Measurements from ENCODE around the gene RASGRP3. TPM values are rescaled to one million over a fixed set of nuclear protein-coding genes. Genes with fewer than 3 reads are reported as not detected.
A peak's percentile ranks its signal among the peaks of the same experiment; 100 is the strongest.

The RASGRP3 gene
- total and polyA plus RNA-seq, 9 of the 15 experiments (the other 6 are each of a cell fraction or from before 2014, with no cell fraction given) = 0.18 to 1.7 (median 1.2) TPM

DNA sequence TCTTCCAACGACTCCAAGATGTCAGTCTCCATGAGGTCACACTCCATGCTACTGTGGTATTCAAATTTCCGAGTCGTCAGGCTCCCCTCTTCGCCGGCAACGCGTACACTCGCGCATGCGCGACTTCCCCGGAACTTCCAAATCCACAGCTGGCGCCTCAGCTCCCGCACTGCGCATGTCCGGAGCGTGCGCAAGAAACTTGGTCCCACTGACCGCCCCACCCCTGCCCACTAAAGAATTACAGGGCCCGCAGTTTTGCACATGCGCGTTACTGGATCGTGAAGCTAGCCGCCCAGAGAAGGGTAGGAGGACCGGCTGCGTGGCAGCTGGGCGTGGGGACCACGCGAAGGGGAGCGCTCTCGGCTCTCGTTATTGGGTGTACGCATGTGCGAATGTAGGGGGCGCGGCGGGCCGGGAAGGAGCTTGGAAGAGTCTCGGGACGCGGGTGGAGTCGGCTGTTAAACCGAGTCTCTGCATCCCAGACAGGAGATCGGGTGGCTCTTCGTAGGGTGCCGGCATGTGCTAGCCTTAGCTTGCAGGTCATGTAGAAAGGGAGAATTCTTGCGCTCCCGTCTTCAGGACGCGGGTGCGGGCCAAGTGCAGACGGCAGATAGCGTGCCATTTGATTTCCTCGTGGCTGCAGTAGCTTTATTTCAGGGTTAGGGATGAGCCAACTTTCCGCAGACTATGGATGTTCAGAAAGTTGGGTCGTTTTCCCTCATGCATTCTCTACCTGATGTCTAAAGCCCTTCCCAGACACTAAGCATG, 122.9 kb downstream of the RASGRP3 start, which contains the start of gene FAM98A (continued):
- TF ChIP-seq, protein P1, sequence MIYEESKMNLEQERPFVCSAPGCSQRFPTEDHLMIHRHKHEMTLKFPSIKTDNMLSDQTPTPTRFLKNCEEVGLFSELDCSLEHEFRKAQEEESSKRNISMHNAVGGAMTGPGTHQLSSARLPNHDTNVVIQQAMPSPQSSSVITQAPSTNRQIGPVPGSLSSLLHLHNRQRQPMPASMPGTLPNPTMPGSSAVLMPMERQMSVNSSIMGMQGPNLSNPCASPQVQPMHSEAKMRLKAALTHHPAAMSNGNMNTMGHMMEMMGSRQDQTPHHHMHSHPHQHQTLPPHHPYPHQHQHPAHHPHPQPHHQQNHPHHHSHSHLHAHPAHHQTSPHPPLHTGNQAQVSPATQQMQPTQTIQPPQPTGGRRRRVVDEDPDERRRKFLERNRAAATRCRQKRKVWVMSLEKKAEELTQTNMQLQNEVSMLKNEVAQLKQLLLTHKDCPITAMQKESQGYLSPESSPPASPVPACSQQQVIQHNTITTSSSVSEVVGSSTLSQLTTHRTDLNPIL (CRISPR knock-in tag; IDR thresholded peaks at IDR 0.05) = no peak
- no peak for TF ChIP-seq TSC22D4 (tag; IDR thresholded peaks at IDR 0.05)
- TF ChIP-seq POU5F1 (IDR thresholded peaks at IDR 0.05; ENCODE audit: borderline replicate concordance, low read depth, low read length, partially characterized antibody) = peak; percentile 78
- TF ChIP-seq DDX20 (tag; IDR thresholded peaks at IDR 0.05; ENCODE audit: low read depth) = no peak
- TF ChIP-seq ZNF134 (CRISPR knock-in tag; conservative IDR thresholded peaks at IDR 0.05) = no peak
- TF ChIP-seq FOXM1 (IDR thresholded peaks at IDR 0.05; ENCODE audit: low read depth) = no peak
- TF ChIP-seq FOXM1 (CRISPR knock-in tag; IDR thresholded peaks at IDR 0.05; ENCODE audit: low read depth) = 0 out of 2 replicates have a peak, but pooled peaks have one; percentile 25
- TF ChIP-seq, protein P2, sequence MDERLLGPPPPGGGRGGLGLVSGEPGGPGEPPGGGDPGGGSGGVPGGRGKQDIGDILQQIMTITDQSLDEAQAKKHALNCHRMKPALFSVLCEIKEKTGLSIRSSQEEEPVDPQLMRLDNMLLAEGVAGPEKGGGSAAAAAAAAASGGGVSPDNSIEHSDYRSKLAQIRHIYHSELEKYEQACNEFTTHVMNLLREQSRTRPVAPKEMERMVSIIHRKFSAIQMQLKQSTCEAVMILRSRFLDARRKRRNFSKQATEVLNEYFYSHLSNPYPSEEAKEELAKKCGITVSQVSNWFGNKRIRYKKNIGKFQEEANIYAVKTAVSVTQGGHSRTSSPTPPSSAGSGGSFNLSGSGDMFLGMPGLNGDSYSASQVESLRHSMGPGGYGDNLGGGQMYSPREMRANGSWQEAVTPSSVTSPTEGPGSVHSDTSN (CRISPR knock-in tag; IDR thresholded peaks at IDR 0.05; ENCODE audit: low read depth) = no peak
- TF ChIP-seq, protein P2 (tag; conservative IDR thresholded peaks at IDR 0.05; ENCODE audit: low read depth) = no peak
- TF ChIP-seq ZEB2 (IDR thresholded peaks at IDR 0.05) = no peak
- TF ChIP-seq, protein P3, sequence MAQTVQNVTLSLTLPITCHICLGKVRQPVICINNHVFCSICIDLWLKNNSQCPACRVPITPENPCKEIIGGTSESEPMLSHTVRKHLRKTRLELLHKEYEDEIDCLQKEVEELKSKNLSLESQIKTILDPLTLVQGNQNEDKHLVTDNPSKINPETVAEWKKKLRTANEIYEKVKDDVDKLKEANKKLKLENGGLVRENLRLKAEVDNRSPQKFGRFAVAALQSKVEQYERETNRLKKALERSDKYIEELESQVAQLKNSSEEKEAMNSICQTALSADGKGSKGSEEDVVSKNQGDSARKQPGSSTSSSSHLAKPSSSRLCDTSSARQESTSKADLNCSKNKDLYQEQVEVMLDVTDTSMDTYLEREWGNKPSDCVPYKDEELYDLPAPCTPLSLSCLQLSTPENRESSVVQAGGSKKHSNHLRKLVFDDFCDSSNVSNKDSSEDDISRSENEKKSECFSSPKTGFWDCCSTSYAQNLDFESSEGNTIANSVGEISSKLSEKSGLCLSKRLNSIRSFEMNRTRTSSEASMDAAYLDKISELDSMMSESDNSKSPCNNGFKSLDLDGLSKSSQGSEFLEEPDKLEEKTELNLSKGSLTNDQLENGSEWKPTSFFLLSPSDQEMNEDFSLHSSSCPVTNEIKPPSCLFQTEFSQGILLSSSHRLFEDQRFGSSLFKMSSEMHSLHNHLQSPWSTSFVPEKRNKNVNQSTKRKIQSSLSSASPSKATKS (CRISPR knock-in tag; IDR thresholded peaks at IDR 0.05) = no peak
- TF ChIP-seq GATAD2A (IDR thresholded peaks at IDR 0.05) = peak; percentile 47; the same call in 1 of the 2 replicates
- TF ChIP-seq KAT2B (IDR thresholded peaks at IDR 0.05; ENCODE audit: low read depth, low read length) = no peak
- TF ChIP-seq HMGN3 (IDR thresholded peaks at IDR 0.05; ENCODE audit: borderline replicate concordance, extremely low read depth, insufficient read length, low read depth, low read length) = peak; percentile 56
- TF ChIP-seq, protein P4, sequence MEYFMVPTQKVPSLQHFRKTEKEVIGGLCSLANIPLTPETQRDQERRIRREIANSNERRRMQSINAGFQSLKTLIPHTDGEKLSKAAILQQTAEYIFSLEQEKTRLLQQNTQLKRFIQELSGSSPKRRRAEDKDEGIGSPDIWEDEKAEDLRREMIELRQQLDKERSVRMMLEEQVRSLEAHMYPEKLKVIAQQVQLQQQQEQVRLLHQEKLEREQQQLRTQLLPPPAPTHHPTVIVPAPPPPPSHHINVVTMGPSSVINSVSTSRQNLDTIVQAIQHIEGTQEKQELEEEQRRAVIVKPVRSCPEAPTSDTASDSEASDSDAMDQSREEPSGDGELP (CRISPR knock-in tag; IDR thresholded peaks at IDR 0.05; ENCODE audit: borderline replicate concordance) = peak; percentile 99
- TF ChIP-seq, protein P5, sequence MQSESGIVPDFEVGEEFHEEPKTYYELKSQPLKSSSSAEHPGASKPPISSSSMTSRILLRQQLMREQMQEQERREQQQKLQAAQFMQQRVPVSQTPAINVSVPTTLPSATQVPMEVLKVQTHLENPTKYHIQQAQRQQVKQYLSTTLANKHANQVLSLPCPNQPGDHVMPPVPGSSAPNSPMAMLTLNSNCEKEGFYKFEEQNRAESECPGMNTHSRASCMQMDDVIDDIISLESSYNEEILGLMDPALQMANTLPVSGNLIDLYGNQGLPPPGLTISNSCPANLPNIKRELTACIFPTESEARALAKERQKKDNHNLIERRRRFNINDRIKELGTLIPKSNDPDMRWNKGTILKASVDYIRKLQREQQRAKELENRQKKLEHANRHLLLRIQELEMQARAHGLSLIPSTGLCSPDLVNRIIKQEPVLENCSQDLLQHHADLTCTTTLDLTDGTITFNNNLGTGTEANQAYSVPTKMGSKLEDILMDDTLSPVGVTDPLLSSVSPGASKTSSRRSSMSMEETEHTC (IDR thresholded peaks at IDR 0.05) = no peak
- no peak for TF ChIP-seq ZNF217 (CRISPR knock-in tag; IDR thresholded peaks at IDR 0.05)
- TF ChIP-seq, protein P6, sequence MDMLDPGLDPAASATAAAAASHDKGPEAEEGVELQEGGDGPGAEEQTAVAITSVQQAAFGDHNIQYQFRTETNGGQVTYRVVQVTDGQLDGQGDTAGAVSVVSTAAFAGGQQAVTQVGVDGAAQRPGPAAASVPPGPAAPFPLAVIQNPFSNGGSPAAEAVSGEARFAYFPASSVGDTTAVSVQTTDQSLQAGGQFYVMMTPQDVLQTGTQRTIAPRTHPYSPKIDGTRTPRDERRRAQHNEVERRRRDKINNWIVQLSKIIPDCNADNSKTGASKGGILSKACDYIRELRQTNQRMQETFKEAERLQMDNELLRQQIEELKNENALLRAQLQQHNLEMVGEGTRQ (CRISPR knock-in tag; IDR thresholded peaks at IDR 0.05) = no peak

All from K562 (cell line).